BLaER1 (cell line): ENCODE results near the gene UBE2J1.

Source experiments
- H3K27ac ChIP-seq: shearing (Covaris generic); formaldehyde crosslinking; 2 replicates; pipeline ENCODE4 v1.8.1; 2022
- H3K27me3 ChIP-seq: shearing (Covaris generic); formaldehyde crosslinking; 2 replicates; pipeline ENCODE4 v1.8.1; 2022
- H3K36me3 ChIP-seq: shearing (Covaris generic); formaldehyde crosslinking; 2 replicates; pipeline ENCODE4 v1.8.1; 2022
- H3K4me1 ChIP-seq: shearing (Covaris generic); formaldehyde crosslinking; 2 replicates; pipeline ENCODE4 v1.8.1; 2022
- H3K4me2 ChIP-seq: shearing (Covaris generic); formaldehyde crosslinking; 2 replicates; pipeline ENCODE4 v1.8.1; 2022
- H3K4me3 ChIP-seq: shearing (Covaris generic); formaldehyde crosslinking; 2 replicates; pipeline ENCODE4 v1.8.1; 2022
- H3K9ac ChIP-seq: shearing (Covaris generic); formaldehyde crosslinking; 2 replicates; pipeline ENCODE4 v1.8.1; 2022
- H3K9me3 ChIP-seq: shearing (Covaris generic); formaldehyde crosslinking; 2 replicates; pipeline ENCODE4 v1.8.1; 2022
- H4K20me1 ChIP-seq: shearing (Covaris generic); formaldehyde crosslinking; 2 replicates; pipeline ENCODE4 v1.8.1; 2022
- Cebpa-rat ChIP-seq: shearing (Covaris generic); IDR thresholded peaks from 2 replicates; pipeline ENCODE4 v1.8.1; 2022

The UBE2J1 gene

GRCh38 chr6:89368999-89369398 is 16.5 kb upstream of the UBE2J1 start:
- H3K4me1 ChIP-seq = peaks cover 34% of the 10 kb centered on the region
- H3K27ac ChIP-seq = no peak overlapping the region
- TF ChIP-seq Cebpa-rat = no peak
- no peak overlapping the region for H3K9ac ChIP-seq
- no peaks in the 10 kb centered on the region for H3K27me3 ChIP-seq
- no peaks in the 10 kb centered on the region for H4K20me1 ChIP-seq
- no peak overlapping the region for H3K4me3 ChIP-seq
- no peaks in the 10 kb centered on the region for H3K9me3 ChIP-seq
- H3K36me3 ChIP-seq = peaks cover 14% of the 10 kb centered on the region; the same call in 1 of the 2 replicates
- no peak overlapping the region for H3K4me2 ChIP-seq

- H3K27ac ChIP-seq = no peak overlapping the region
- no peaks in the 10 kb centered on the region for H3K27me3 ChIP-seq
- no peak overlapping the region for H3K4me2 ChIP-seq
- peaks cover 14% of the 10 kb centered on the region; the same call in 1 of the 2 replicates for H3K36me3 ChIP-seq
- peaks cover 35% of the 10 kb centered on the region for H3K4me1 ChIP-seq
- TF ChIP-seq Cebpa-rat = no peak
- H3K4me3 ChIP-seq = no peak overlapping the region
- no peaks in the 10 kb centered on the region for H3K9me3 ChIP-seq
- no peaks in the 10 kb centered on the region for H4K20me1 ChIP-seq
- no peak overlapping the region for H3K9ac ChIP-seq
Measured at GRCh38 chr6:89368107-89368506, 15.6 kb upstream of the UBE2J1 start.

GRCh38 chr6:89364586-89364985 is 12.1 kb upstream of the UBE2J1 start:
- Histone ChIP-seq H3K4me3 (no peak overlapping the region), H3K27me3 (no peaks in the 10 kb centered on the region), H3K9me3 (no peaks in the 10 kb centered on the region), H3K36me3 (peaks cover 11% of the 10 kb centered on the region; the same call in 1 of the 2 replicates), H3K27ac (no peak overlapping the region), H3K4me2 (peak overlapping the region; percentile 47), H4K20me1 (no peaks in the 10 kb centered on the region), H3K9ac (no peak overlapping the region), H3K4me1 (peaks cover 36% of the 10 kb centered on the region)
- no peak for TF ChIP-seq Cebpa-rat

GRCh38 chr6:89361171-89361570 is 8.6 kb upstream of the UBE2J1 start:
- H3K4me1 ChIP-seq = peaks cover 60% of the 10 kb centered on the region
- no peak overlapping the region for H3K27ac ChIP-seq
- H3K4me2 ChIP-seq = no peak overlapping the region

GRCh38 chr6:89360415-89360999 is 8.0 kb upstream of the UBE2J1 start:
- TF ChIP-seq Cebpa-rat = no peak
- H3K4me1 ChIP-seq = peaks cover 60% of the 10 kb centered on the region

More at GRCh38 chr6:89361171-89361570, 8.6 kb upstream of the UBE2J1 start:
- Histone ChIP-seq H3K27me3 (no peaks in the 10 kb centered on the region), H3K4me3 (no peak overlapping the region), H3K9me3 (no peaks in the 10 kb centered on the region), H3K9ac (no peak overlapping the region), H4K20me1 (no peaks in the 10 kb centered on the region), H3K36me3 (no peaks in the 10 kb centered on the region)
- TF ChIP-seq Cebpa-rat = no peak

GRCh38 chr6:89359561-89359960 is 7.0 kb upstream of the UBE2J1 start:
- Histone ChIP-seq H3K4me1 (peaks cover 60% of the 10 kb centered on the region), H3K9ac (no peak overlapping the region), H3K4me2 (peak overlapping the region; percentile 75), H3K27ac (peak overlapping the region; percentile 96), H4K20me1 (no peaks in the 10 kb centered on the region), H3K27me3 (no peaks in the 10 kb centered on the region), H3K4me3 (no peak overlapping the region), H3K36me3 (no peaks in the 10 kb centered on the region), H3K9me3 (no peaks in the 10 kb centered on the region)
- TF ChIP-seq Cebpa-rat = no peak

More at GRCh38 chr6:89360415-89360999, 8.0 kb upstream of the UBE2J1 start:
- Histone ChIP-seq H4K20me1 (no peaks in the 10 kb centered on the region), H3K27me3 (no peaks in the 10 kb centered on the region), H3K9ac (no peak overlapping the region), H3K27ac (no peak overlapping the region), H3K4me3 (no peak overlapping the region), H3K9me3 (no peaks in the 10 kb centered on the region), H3K36me3 (no peaks in the 10 kb centered on the region), H3K4me2 (no peak overlapping the region)

- H3K27ac ChIP-seq = peak overlapping the region; percentile 96
- no peaks in the 10 kb centered on the region for H3K36me3 ChIP-seq
- TF ChIP-seq Cebpa-rat = no peak
- H3K9ac ChIP-seq = peak overlapping the region; percentile 83
- H4K20me1 ChIP-seq = no peaks in the 10 kb centered on the region
- H3K4me3 ChIP-seq = peak overlapping the region; percentile 36
- no peaks in the 10 kb centered on the region for H3K9me3 ChIP-seq
- peaks cover 65% of the 10 kb centered on the region for H3K4me1 ChIP-seq
- no peaks in the 10 kb centered on the region for H3K27me3 ChIP-seq
- H3K4me2 ChIP-seq = peak overlapping the region; percentile 75
Measured at GRCh38 chr6:89357390-89357789, 4.9 kb upstream of the UBE2J1 start.

- peaks cover 65% of the 10 kb centered on the region for H3K4me1 ChIP-seq
Measured at GRCh38 chr6:89356642-89357170, 4.2 kb upstream of the UBE2J1 start.

GRCh38 chr6:89355511-89356194 is 3.1 kb upstream of the UBE2J1 start:
- H3K9ac ChIP-seq = no peak overlapping the region
- no peaks in the 10 kb centered on the region for H3K27me3 ChIP-seq
- H3K36me3 ChIP-seq = no peaks in the 10 kb centered on the region
- H3K9me3 ChIP-seq = no peaks in the 10 kb centered on the region
- H3K4me2 ChIP-seq = peak overlapping the region; percentile 78; the same call in 1 of the 2 replicates
- H3K4me1 ChIP-seq = peaks cover 62% of the 10 kb centered on the region
- no peak for TF ChIP-seq Cebpa-rat
- no peak overlapping the region for H3K4me3 ChIP-seq
- no peaks in the 10 kb centered on the region for H4K20me1 ChIP-seq
- peak overlapping the region; percentile 96 for H3K27ac ChIP-seq

More at GRCh38 chr6:89356642-89357170, 4.2 kb upstream of the UBE2J1 start:
- H3K4me3 ChIP-seq = peak overlapping the region; percentile 36; the same call in 1 of the 2 replicates
- H3K9me3 ChIP-seq = no peaks in the 10 kb centered on the region
- no peaks in the 10 kb centered on the region for H3K36me3 ChIP-seq
- H3K4me2 ChIP-seq = peak overlapping the region; percentile 75
- peak overlapping the region; percentile 83 for H3K9ac ChIP-seq
- no peaks in the 10 kb centered on the region for H3K27me3 ChIP-seq
- peak overlapping the region; percentile 96 for H3K27ac ChIP-seq
- TF ChIP-seq Cebpa-rat = no peak
- no peaks in the 10 kb centered on the region for H4K20me1 ChIP-seq
